Motor neuron (in vitro differentiated cells): ENCODE measurements around the gene STRN4. TPM values are rescaled to one million over a fixed set of nuclear protein-coding genes. Genes with fewer than 3 reads are reported as not detected.

Source experiments
- ATAC-seq, 8 experiments: fragments of 200-7000 bp; cut with Tn5 transposase; replicated peaks in 6 of 8; 2 replicates each; pipeline ENCODE4 v1.8.0; 2021; ENCODE audit warnings: mild to moderate bottlenecking in 8 of 8, moderate library complexity in 8 of 8
- H3K27ac ChIP-seq, 2 donors: fragments of 250-450 bp; sonication (Bioruptor Pico); 2 replicates each; pipeline ENCODE4 v1.9.0; 2021; ENCODE audit warnings: antibody characterized with exemption in 2 of 2, mild to moderate bottlenecking in 2 of 2, moderate library complexity in 1 of 2
- H3K4me1 ChIP-seq, 2 donors: fragments of 250-450 bp; sonication (Bioruptor Pico); replicated peaks in 1 of 2; 2 replicates each; pipeline ENCODE4 v1.6.1; 2021; ENCODE audit warnings: antibody characterized with exemption in 2 of 2, mild to moderate bottlenecking in 2 of 2, moderate library complexity in 1 of 2
- H3K4me3 ChIP-seq, 5 donors: fragments of 250-450 bp; sonication (Bioruptor Pico); 2 replicates each; pipeline ENCODE4 v1.9.0; 2021; ENCODE audit warnings: antibody characterized with exemption in 5 of 5, mild to moderate bottlenecking in 5 of 5, moderate library complexity in 4 of 5
- WGBS, 10 experiments: fragments of 450-650 bp; shearing (Covaris generic); methylation state at CpG; one replicate each; pipeline ENCODE4 v1.0.0; 2022; 5-methylcytosine and 5-hydroxymethylcytosine counted together
- in situ Hi-C, 9 experiments: fragments of 400-800 bp; cut with MboI; loops; one replicate each; pipeline ENCODE4 v1.15.0; 2021; ENCODE audit warnings: low sequenced_read_pairs in 9 of 9, low pct_unique_long_range_greater_than_20kb in 2 of 9; ENCODE audit not compliant: unreplicated experiment in 9 of 9
- total RNA-seq, 8 experiments: library from RNA; unstranded; fragments of 300-600 nt; gene quantifications; 2 replicates each; pipeline versions ENCODE4 v1.2.3 to v1.2.4, GENCODE V29; 2022

STRN4 gene
- total RNA-seq, 8 experiments from 2014 or later, result 37.2 to 94.3 (median 75.1) TPM

DNA sequence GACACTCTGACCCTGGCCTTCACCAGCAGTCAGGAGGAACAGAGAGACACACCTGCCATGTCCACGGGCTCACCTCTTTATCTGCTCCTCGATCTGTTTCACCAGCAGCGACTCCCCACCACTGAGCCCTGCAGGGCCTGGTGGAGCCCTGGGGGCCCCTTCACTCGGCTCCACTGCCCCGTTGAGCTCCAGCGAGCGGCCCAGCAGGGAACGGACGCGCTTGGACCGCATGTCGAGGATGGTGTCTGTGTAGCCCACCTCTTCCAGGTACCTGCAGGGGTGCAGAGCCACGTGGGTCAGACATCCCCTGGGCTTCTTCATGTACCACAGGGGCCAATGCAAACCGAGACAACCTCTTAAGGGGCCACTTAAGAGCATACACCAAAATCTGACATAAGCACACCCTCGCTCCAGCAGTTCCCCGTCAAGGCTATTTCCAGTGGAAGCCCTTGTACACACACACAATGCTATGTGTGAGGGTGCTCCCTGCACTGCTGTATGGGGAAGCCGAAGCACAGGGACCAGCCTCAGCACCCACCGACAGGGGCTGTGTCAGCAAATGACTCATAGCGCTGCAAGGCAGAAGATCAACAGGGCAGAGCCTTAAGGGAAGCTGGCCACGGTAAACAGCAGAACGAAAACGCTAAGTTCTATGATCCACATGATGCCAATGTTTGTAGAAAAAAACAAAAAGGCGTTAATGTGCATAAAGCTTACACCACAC is 13.1 kb downstream of the STRN4 start:
- no peak overlapping the region for H3K4me3 ChIP-seq
- ATAC-seq, result no peak
- in situ Hi-C loops, result no loop called here
- WGBS, 10 experiments, result 62 to 98% (median 82%) methylated on average over 2 to 9 of the region's 23 CpGs; no CpG with 5 or more reads in 3 of the 10 experiments
- H3K27ac ChIP-seq, result no peak overlapping the region
- no peaks in the 10 kb centered on the region for H3K4me1 ChIP-seq

DNA sequence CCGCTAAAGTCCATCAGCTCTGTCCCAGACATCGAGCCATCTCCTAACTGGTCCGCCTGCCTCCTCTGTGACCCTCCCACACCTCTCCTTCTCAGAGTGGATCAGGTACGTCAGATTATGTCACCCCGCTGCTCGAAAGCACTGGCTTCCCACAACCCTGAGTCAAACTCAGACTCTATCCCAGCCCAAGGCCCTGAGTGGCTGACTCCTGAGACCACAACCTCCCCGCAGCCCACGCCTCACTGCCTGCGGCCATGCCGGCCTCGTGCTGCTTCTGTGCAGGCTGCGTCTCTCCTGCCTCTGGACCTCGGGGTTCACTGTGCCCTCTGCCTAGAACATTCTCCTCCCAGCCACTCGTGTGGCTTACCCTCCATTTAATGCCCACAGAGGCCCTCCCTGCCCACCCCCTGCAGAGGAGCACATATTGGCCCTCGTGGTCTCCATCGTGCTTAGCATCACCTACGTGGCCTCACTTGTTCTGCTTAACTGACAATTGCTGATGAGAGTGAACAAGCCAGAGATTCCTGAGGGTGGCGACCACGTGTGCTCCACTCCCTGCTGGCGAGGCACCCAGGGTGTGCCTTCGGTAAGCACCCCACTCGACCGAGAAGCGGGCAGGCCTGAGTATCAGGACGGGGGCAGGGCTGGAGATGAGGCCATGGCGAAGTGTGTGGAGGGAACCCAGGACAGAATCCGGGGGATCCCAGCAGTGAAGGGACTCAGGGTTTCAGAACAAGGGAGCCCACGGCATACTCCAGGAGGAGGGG is 13.9 kb downstream of the STRN4 start:
- no peak overlapping the region for H3K27ac ChIP-seq
- in situ Hi-C loops, result no loop called here
- no peak overlapping the region for H3K4me3 ChIP-seq
- peaks cover 0 to under 1% of the 10 kb centered on the region in 2 donors for H3K4me1 ChIP-seq
- 67 to 100% (median 98%) methylated on average over 1 to 6 of the region's 28 CpGs; no CpG with 5 or more reads in 4 of the 10 experiments for WGBS, 10 experiments
- no peak for ATAC-seq

DNA sequence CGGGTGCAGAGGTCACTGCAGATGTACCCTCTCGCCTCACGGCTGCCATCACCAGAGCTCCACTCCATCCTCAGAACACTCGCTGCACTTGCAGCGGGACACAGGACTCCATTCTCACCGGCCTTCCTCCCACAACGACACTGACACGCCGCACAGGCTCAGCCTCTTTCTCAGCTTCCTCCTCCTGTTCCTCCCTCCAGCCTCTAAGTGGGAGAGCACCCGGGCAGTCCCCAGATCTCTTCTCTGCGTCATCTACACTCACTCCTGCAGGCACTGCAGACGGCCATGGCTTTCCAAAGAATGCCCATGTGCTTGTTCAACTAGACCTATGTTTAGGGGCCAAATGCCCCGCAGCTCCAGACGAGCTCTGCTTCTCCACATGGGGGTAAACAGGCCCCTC is 14.7 kb downstream of the STRN4 start:
- no peak for ATAC-seq
- Histone ChIP-seq H3K4me1 (peaks cover 0 to 8% of the 10 kb centered on the region in 2 donors), H3K4me3 (no peak overlapping the region), H3K27ac (no peak overlapping the region)
- WGBS, 10 experiments, result 60 to 100% (median 90%) methylated on average over 1 to 14 of the region's 14 CpGs; no CpG with 5 or more reads in 5 of the 10 experiments
- in situ Hi-C loops, result no loop called here

DNA sequence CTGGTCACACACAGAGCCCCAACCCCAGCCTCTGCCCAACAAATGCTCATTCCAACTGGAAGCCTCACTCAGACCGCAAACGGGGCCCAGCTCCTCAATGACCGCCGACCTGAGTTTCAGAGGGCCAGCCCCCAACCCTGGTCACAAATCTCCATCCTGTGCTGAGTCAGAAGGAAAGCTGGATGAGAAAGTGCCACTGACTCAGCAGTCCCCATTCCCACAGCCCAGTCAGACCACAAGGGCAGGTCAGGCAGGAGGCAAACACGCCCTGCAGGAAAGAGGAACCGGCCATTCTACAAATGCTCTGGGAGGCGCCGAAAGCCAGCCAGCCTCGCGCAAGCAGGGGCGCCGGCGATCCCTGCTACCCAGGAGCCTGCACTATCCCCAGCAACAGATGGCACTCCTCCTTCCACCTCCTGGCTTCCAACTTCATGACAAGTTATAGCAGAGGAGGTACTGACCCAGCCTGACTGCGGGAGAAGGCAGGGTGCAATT is 15.2 kb downstream of the STRN4 start:
- Histone ChIP-seq H3K4me1 (peaks cover 0 to 9% of the 10 kb centered on the region in 2 donors), H3K4me3 (no peak overlapping the region), H3K27ac (no peak overlapping the region)
- peak in 2 of 8 experiments; percentile 85 to 86 for ATAC-seq
- 20 to 100% (median 96%) methylated on average over 1 to 5 of the region's 14 CpGs; no CpG with 5 or more reads in 3 of the 10 experiments for WGBS, 10 experiments
- in situ Hi-C loops, result no loop called here

DNA sequence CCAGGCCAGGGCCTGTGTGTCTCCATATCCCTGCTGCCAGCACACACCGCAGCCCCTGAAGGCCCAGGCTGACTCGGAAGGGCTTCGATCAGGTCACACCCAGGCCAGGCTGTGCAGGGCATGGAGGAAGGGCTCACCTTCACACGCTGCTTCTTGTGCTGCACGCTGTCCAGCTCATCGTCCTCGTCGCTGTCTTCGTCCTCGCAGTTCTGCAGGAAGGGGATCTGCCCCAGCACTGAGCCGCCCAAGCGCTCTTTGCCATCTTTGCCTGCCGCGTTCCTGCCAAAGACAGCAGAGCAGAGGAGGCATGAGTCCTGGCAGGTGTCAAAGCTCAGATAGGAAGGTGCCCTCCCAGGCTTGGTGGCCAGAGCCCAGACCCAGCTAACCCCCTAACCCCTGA is 15.7 kb downstream of the STRN4 start:
- in situ Hi-C loops, result no loop called here
- peak in 2 of 8 experiments; percentile 4 to 6 for ATAC-seq
- 94 to 100% (median 99%) methylated on average over 1 to 6 of the region's 14 CpGs; no CpG with 5 or more reads in 6 of the 10 experiments for WGBS, 10 experiments
- no peak overlapping the region for H3K4me3 ChIP-seq
- H3K4me1 ChIP-seq, result peaks cover 0 to 9% of the 10 kb centered on the region in 2 donors
- H3K27ac ChIP-seq, result no peak overlapping the region

DNA sequence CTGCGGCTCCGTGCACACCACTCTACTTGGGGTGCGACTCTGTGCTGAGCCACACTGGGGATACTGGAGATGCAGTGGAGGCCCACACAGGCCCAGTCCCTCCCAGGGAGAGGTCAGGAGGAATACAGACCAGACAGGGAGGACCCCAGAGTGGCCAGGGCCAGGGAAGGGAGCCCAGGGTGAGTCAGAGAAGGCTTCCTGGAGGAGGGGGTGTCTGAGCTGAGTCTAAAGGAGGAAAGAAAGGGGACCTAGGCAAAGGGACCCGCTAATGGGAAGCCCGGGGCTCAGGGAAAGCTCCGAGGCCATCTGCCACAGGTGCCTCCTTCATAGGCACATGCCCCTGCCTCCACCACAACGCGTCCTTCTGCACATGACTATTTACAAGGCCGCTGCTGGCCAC is 16.1 kb downstream of the STRN4 start:
- H3K4me3 ChIP-seq, result no peak overlapping the region
- no peak overlapping the region for H3K27ac ChIP-seq
- no peak for ATAC-seq
- 100% methylated on average over 1 to 3 of the region's 9 CpGs; no CpG with 5 or more reads in 5 of the 10 experiments for WGBS, 10 experiments
- in situ Hi-C loops, result no loop called here
- peaks cover 0 to 9% of the 10 kb centered on the region in 2 donors for H3K4me1 ChIP-seq

DNA sequence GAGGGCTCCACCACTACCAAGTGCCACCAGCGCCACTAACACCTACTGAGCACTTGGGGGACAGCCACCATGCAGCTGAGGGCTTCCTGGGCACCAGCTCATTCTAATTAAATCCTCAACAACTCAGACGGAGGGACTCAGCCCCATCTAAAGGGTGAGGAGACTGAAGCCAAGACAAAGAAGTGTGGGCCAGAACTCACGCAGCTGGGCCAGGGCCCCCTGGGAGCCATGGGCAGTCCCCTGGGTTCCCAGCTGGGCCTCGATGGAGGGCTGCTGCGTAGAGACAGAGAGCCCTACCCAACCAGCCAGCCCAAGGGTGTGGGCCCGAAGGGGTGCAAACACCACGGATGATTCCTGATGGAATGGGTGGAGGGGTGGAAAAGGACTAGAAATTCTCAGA is 16.6 kb downstream of the STRN4 start:
- 80 to 100% methylated on average over 1 to 2 of the region's 7 CpGs; no CpG with 5 or more reads in 8 of the 10 experiments for WGBS, 10 experiments
- Histone ChIP-seq H3K4me1 (peaks cover 0 to 9% of the 10 kb centered on the region in 2 donors), H3K4me3 (no peak overlapping the region), H3K27ac (no peak overlapping the region)
- in situ Hi-C loops, result no loop called here
- no peak for ATAC-seq

DNA sequence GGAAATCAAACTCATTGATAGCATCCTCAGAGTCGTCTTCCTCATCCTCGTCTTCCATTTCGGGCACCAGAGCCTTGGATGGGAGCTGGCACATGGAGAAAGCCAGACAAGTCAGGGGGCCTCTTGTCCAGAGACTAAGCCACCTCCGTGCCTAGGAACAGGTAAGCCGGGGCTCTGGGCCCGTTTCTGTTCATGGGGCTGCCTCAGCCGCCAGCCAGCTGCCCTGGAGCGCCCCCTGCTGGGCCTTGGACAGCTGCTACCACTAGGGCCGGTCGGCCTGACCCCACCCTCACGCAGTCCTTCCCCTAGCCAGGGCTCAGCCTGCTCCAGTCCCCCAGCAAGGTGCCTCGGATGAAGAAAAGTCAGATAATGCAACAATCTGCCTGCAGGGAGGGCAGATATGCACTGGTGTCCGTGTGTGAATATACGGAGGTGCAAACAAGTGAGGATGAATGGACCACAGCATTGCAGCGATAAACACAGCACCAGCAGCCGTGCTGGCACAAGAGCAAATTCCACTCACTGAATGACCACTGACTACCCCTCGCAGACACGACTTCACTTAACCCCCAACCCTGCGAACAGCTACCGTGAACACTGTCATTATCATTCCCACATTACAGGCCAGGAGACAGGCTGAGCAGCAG is 17.4 kb downstream of the STRN4 start:
- in situ Hi-C loops, result no loop called here
- peaks cover 0 to 9% of the 10 kb centered on the region in 2 donors for H3K4me1 ChIP-seq
- ATAC-seq, result peak; percentile 49 to 92 (median 69)
- no peak overlapping the region for H3K27ac ChIP-seq
- 43 to 90% (median 60%) methylated on average over 1 to 7 of the region's 20 CpGs; no CpG with 5 or more reads in 3 of the 10 experiments for WGBS, 10 experiments
- no peak overlapping the region for H3K4me3 ChIP-seq

DNA sequence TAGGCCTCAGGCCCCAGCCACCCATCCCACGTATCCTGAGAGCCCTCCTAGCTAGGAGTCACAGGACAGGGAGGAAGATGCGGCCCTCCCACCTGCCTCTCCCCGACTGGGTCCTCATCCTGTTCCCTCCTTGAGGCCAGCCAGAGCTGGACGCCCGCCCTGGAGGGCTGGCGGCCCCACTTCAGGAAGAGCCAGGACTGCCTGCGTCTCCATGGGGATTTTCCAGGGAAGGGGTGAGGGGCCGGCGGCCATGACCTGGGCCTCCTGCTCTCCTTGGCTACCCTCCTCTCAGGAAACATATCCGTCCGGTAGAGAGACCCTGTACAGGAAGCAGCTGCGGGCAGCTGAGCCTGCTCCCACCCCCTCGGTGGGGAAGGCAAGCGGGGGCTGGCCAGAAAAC is 18.0 kb downstream of the STRN4 start:
- in situ Hi-C loops, result no loop called here
- 100% methylated on average over 2 of the region's 14 CpGs; no CpG with 5 or more reads in 9 of the 10 experiments for WGBS, 10 experiments
- peak in 1 of 8 experiments; percentile 1 for ATAC-seq
- Histone ChIP-seq H3K27ac (no peak overlapping the region), H3K4me1 (peaks cover 0 to 9% of the 10 kb centered on the region in 2 donors), H3K4me3 (no peak overlapping the region)

DNA sequence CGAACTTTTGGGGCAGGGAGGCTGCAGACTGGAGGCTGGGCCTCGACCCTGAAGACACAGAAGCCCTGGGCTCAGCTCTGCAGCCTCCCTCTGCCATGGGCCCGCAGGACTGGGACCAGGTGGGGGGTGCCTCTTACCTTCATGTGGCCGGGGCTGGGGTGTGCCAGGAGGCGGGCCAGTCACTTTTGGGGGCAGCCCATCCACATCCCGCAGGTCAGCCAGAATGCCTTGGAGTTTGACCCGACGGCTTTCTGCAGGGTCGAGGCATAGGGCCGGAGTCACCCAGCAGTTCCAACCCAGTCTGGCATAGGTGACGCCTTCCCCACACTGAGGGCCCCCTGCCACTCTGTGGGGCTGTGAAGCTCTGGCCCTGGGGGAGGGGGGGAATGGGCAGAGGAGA is 18.5 kb downstream of the STRN4 start:
- in situ Hi-C loops, result no loop called here
- Histone ChIP-seq H3K4me1 (peaks cover 0 to 9% of the 10 kb centered on the region in 2 donors), H3K4me3 (no peak overlapping the region), H3K27ac (no peak overlapping the region)
- WGBS, 10 experiments, result 80 to 98% methylated on average over 3 to 6 of the region's 11 CpGs; no CpG with 5 or more reads in 8 of the 10 experiments
- no peak for ATAC-seq

DNA sequence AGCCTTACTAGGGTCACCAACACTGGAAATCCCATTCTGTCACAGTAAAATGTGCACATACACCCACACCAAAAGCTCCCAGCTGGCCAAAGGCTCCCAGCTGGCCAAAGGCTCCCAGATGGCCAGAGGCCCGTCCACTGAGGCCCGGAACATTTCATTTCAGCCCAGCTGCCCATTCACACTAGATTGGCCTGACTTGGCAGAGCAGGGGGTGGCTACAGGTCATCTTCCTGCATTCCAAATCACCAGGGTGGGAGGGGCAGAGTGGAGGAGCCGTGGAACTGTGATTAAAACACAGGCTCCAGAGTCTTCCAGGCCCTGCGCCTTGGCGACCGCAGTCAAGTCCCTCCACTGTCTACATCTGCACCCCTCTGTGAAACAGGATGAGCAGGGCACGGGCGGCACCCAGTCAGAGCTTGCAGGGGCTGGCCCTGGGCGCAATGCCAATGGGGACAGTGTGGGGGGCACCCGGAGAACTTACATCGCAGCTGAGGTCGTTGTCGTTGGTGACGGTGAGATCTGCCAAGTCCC is 19.2 kb downstream of the STRN4 start:
- in situ Hi-C loops, result no loop called here
- peak in 3 of 8 experiments; percentile 11 to 47 (median 15) for ATAC-seq
- no peak overlapping the region for H3K4me3 ChIP-seq
- H3K4me1 ChIP-seq, result peaks cover 0 to 9% of the 10 kb centered on the region in 2 donors
- peak overlapping the region in 1 of 2 donors; percentile 48 for H3K27ac ChIP-seq
- WGBS, 10 experiments, result 40 to 60% methylated on average over 1 of the region's 14 CpGs; no CpG with 5 or more reads in 8 of the 10 experiments

DNA sequence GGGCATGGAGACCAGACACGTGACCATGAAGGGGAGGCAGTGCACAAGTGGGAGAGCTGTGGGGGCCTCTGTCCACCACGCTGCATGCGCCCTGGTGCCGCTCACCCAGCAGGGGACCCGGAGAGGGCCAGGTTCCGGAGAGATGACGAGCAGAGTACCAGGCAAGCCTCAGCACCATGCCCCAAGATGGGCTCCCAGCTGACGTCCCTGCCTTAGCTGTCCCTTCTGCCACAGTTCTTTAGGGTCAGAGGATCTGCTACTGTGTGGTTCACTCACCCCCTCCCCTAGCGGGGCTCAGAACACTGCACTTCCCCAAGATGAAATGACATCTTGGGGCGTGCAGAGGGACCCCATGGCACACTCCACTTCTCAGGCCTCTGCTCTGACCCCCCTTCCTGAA is 19.7 kb downstream of the STRN4 start:
- WGBS, 10 experiments, result 50 to 100% (median 92%) methylated on average over 1 to 9 of the region's 10 CpGs; no CpG with 5 or more reads in 4 of the 10 experiments
- ATAC-seq, result no peak
- peaks cover 0 to 9% of the 10 kb centered on the region in 2 donors for H3K4me1 ChIP-seq
- in situ Hi-C loops, result no loop called here
- no peak overlapping the region for H3K4me3 ChIP-seq
- no peak overlapping the region for H3K27ac ChIP-seq
